ENCODE results near the gene IRF2. TPM values are rescaled to one million over a fixed set of nuclear protein-coding genes. Genes with fewer than 3 reads are reported as not detected.

IRF2 gene
- total RNA-seq, 1 donor from 2014 or later = 27.6 TPM

GRCh38 chr4:184368731-184369130, 105.6 kb downstream of the IRF2 start:
- Mint-ChIP-seq H3K27me3 (ENCODE audit: unreplicated experiment) (peaks cover 2% of the 10 kb centered on the region), H3K9me3 (ENCODE audit: unreplicated experiment) (no peaks in the 10 kb centered on the region), H3K4me1 (ENCODE audit: unreplicated experiment) (peaks cover 12% of the 10 kb centered on the region), H3K36me3 (ENCODE audit: low read depth, unreplicated experiment) (no peaks in the 10 kb centered on the region), H3K4me3 (ENCODE audit: unreplicated experiment) (no peak overlapping the region), H3K27ac (ENCODE audit: unreplicated experiment) (no peak overlapping the region)
- no peak for DNase-seq (ENCODE audit: low spot score)
- no peak for TF ChIP-seq CTCF (IDR thresholded peaks at IDR 0.05; ENCODE audit: unreplicated experiment)

- no peak overlapping the region for H3K27ac Mint-ChIP-seq (ENCODE audit: unreplicated experiment)
- no peak for DNase-seq (ENCODE audit: low spot score)
These were observed 106.1 kb downstream of the IRF2 start for GRCh38 chr4:184368290-184368689.

GRCh38 chr4:184364100-184364921, 110.0 kb downstream of the IRF2 start:
- H3K27ac Mint-ChIP-seq (ENCODE audit: unreplicated experiment) = no peak overlapping the region
- no peak for DNase-seq (ENCODE audit: low spot score)
- H3K9me3 Mint-ChIP-seq (ENCODE audit: unreplicated experiment) = no peaks in the 10 kb centered on the region
- no peak overlapping the region for H3K4me3 Mint-ChIP-seq (ENCODE audit: unreplicated experiment)
- H3K4me1 Mint-ChIP-seq (ENCODE audit: unreplicated experiment) = peaks cover 18% of the 10 kb centered on the region
- TF ChIP-seq CTCF (IDR thresholded peaks at IDR 0.05; ENCODE audit: unreplicated experiment) = no peak
- H3K36me3 Mint-ChIP-seq (ENCODE audit: low read depth, unreplicated experiment) = no peaks in the 10 kb centered on the region
- peaks cover 5% of the 10 kb centered on the region for H3K27me3 Mint-ChIP-seq (ENCODE audit: unreplicated experiment)

More at GRCh38 chr4:184368290-184368689, 106.1 kb downstream of the IRF2 start:
- peaks cover 12% of the 10 kb centered on the region for H3K4me1 Mint-ChIP-seq (ENCODE audit: unreplicated experiment)
- TF ChIP-seq CTCF (IDR thresholded peaks at IDR 0.05; ENCODE audit: unreplicated experiment) = no peak
- no peaks in the 10 kb centered on the region for H3K36me3 Mint-ChIP-seq (ENCODE audit: low read depth, unreplicated experiment)
- no peaks in the 10 kb centered on the region for H3K9me3 Mint-ChIP-seq (ENCODE audit: unreplicated experiment)
- H3K4me3 Mint-ChIP-seq (ENCODE audit: unreplicated experiment) = no peak overlapping the region
- peaks cover 2% of the 10 kb centered on the region for H3K27me3 Mint-ChIP-seq (ENCODE audit: unreplicated experiment)

GRCh38 chr4:184363258-184363657, 111.1 kb downstream of the IRF2 start:
- Mint-ChIP-seq H3K4me1 (ENCODE audit: unreplicated experiment) (peaks cover 21% of the 10 kb centered on the region), H3K27ac (ENCODE audit: unreplicated experiment) (no peak overlapping the region), H3K4me3 (ENCODE audit: unreplicated experiment) (no peak overlapping the region), H3K27me3 (ENCODE audit: unreplicated experiment) (peaks cover 5% of the 10 kb centered on the region), H3K9me3 (ENCODE audit: unreplicated experiment) (no peaks in the 10 kb centered on the region), H3K36me3 (ENCODE audit: low read depth, unreplicated experiment) (no peaks in the 10 kb centered on the region)
- no peak for DNase-seq (ENCODE audit: low spot score)
- no peak for TF ChIP-seq CTCF (IDR thresholded peaks at IDR 0.05; ENCODE audit: unreplicated experiment)

- H3K4me3 Mint-ChIP-seq (ENCODE audit: unreplicated experiment) = no peak overlapping the region
- H3K9me3 Mint-ChIP-seq (ENCODE audit: unreplicated experiment) = no peaks in the 10 kb centered on the region
- TF ChIP-seq CTCF (IDR thresholded peaks at IDR 0.05; ENCODE audit: unreplicated experiment) = no peak
- no peak for DNase-seq (ENCODE audit: low spot score)
- H3K36me3 Mint-ChIP-seq (ENCODE audit: low read depth, unreplicated experiment) = no peaks in the 10 kb centered on the region
- H3K27me3 Mint-ChIP-seq (ENCODE audit: unreplicated experiment) = peaks cover 5% of the 10 kb centered on the region
- no peak overlapping the region for H3K27ac Mint-ChIP-seq (ENCODE audit: unreplicated experiment)
- H3K4me1 Mint-ChIP-seq (ENCODE audit: unreplicated experiment) = peaks cover 19% of the 10 kb centered on the region
These were observed 112.0 kb downstream of the IRF2 start for GRCh38 chr4:184362396-184362795.
